ENCODE measurements around the gene AK4. TPM values are rescaled to one million over a fixed set of nuclear protein-coding genes. Genes with fewer than 3 reads are reported as not detected.

The AK4 gene
- total RNA-seq, 1 experiment from 2014 or later = 131 TPM

DNA sequence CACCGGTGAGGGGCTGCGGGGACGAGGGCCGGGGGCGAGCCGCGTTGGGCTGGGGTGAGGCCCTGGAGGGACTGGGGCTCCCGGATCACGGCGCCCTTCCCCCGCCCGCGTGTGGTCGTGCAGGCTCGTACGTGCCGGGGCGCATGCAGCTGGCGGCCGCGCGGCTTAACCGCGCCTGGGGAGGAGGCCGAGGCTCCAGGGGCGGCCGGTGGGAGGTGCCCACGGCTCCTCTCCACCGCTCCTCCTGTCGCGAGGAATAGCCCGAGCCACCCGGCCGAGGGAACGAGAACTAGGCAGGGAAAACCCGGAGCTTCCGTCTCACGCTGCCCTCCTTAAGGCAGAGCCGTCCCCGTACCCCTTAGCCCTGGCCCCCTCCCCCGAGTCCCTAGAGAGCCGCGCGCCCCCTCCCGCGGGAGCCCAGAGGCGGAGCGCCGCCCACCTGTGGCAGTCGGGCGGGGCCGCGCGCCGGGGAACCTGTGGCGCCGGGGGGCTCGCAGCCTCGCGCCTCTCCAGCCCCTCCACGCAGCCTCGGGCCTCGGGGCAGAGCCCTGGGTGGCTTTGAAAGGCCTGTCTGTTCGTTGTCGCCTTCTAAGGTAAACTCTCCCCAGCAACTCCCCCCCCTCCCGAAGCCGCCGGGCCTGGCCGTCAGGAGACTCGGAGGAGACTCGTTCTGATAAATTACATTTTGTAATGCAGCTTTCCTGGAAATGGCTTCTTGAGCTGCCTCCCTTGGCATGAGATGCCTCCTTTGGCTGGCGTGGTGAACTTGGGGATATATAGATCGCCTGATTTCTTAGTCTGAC lies 746 bp downstream of the AK4 start:
- H3K4me3 ChIP-seq (ENCODE audit: low read depth, low read length) = peak overlapping the region; percentile 81
- Mint-ChIP-seq H3K36me3 (ENCODE audit: insufficient read depth, unreplicated experiment) (no peaks in the 10 kb centered on the region), H3K4me1 (ENCODE audit: low read depth, unreplicated experiment) (peaks cover 10% of the 10 kb centered on the region), H3K9me3 (ENCODE audit: unreplicated experiment) (no peaks in the 10 kb centered on the region), H3K27me3 (ENCODE audit: insufficient read depth, unreplicated experiment) (no peaks in the 10 kb centered on the region), H3K4me3 (ENCODE audit: unreplicated experiment) (peak overlapping the region; percentile 79), H3K27ac (ENCODE audit: unreplicated experiment) (peak overlapping the region; percentile 57)
- ChIA-PET CTCF (interaction anchor here (0.5 kb wide), 1 partner anchor 83 kb away, joined by 3 read pairs; no protein-coding TSS in a partner anchor), POLR2A (interaction anchor here (0.5 kb wide), 1 partner anchor 11 kb away, joined by 3 read pairs; no protein-coding TSS in a partner anchor)
- intact Hi-C loops (cut with micrococcal nuclease; ENCODE audit: unreplicated experiment) = loop anchor here (2.0 to 5.0 kb wide), 3 partner anchors 60 to 539 kb away; no protein-coding TSS in a partner anchor
- H3K4me1 ChIP-seq = peaks cover 28% of the 10 kb centered on the region
- H3K27me3 ChIP-seq (replicated peaks; ENCODE audit: control insufficient read depth, insufficient read depth, low read length) = no peaks in the 10 kb centered on the region
- H3K36me3 ChIP-seq (ENCODE audit: control insufficient read depth, insufficient read depth, low read length) = no peaks in the 10 kb centered on the region
- BruUV-seq (replicated peaks) = no TSS peak
- TF ChIP-seq, protein P1, sequence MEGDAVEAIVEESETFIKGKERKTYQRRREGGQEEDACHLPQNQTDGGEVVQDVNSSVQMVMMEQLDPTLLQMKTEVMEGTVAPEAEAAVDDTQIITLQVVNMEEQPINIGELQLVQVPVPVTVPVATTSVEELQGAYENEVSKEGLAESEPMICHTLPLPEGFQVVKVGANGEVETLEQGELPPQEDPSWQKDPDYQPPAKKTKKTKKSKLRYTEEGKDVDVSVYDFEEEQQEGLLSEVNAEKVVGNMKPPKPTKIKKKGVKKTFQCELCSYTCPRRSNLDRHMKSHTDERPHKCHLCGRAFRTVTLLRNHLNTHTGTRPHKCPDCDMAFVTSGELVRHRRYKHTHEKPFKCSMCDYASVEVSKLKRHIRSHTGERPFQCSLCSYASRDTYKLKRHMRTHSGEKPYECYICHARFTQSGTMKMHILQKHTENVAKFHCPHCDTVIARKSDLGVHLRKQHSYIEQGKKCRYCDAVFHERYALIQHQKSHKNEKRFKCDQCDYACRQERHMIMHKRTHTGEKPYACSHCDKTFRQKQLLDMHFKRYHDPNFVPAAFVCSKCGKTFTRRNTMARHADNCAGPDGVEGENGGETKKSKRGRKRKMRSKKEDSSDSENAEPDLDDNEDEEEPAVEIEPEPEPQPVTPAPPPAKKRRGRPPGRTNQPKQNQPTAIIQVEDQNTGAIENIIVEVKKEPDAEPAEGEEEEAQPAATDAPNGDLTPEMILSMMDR (IDR thresholded peaks at IDR 0.05; ENCODE audit: insufficient read depth in 1 of 2, low read depth in 1 of 2, low read length in 1 of 2, severe bottlenecking in 1 of 2, unreplicated experiment in 1 of 2) = no peak
- DNase-seq = peak; percentile 44 to 50
- no peaks in the 10 kb centered on the region for H3K9me3 ChIP-seq

DNA sequence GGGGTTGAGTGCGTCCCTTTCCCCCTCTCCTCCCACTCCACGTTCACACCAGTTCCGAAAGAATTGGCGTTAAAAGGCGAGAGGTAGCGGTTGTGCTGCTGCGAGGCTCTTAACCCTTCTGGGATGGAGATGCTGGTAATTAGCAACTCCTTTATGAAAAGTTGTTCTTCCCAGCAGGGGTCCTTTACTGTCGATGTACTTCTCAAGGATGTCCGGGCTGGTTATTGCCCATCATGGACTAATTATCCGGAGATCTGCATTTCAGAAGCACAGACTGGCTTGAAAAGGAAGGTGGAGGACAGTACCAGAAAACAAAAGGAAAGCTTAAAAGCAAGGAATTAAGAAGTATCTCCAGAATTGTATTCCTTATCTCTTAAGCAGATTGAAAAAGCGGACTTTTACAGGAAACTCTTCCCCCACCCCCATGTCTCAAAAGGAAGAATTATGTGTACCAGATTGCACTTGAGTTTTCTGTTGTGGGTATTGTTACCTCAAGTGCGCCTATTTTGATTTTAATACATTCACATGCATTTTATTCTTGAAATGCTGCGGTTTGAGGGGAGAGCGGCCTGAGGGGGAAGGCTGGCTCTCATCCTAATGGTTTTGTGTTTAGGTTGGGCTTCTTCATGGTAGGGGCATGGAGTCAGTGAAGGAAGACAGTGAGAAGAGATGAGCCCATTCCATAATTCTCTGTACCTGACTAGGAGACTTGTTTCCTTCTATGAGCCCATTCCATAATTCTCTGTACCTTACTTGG lies 1.5 kb downstream of the AK4 start:
- peak overlapping the region; percentile 81 for H3K4me3 ChIP-seq (ENCODE audit: low read depth, low read length)
- Mint-ChIP-seq H3K36me3 (ENCODE audit: insufficient read depth, unreplicated experiment) (no peaks in the 10 kb centered on the region), H3K4me3 (ENCODE audit: unreplicated experiment) (peak overlapping the region; percentile 79), H3K27ac (ENCODE audit: unreplicated experiment) (peak overlapping the region; percentile 57), H3K27me3 (ENCODE audit: insufficient read depth, unreplicated experiment) (no peaks in the 10 kb centered on the region), H3K9me3 (ENCODE audit: unreplicated experiment) (no peaks in the 10 kb centered on the region), H3K4me1 (ENCODE audit: low read depth, unreplicated experiment) (peaks cover 16% of the 10 kb centered on the region)
- intact Hi-C loops (cut with micrococcal nuclease; ENCODE audit: unreplicated experiment) = loop anchor here (2.0 to 5.0 kb wide), 3 partner anchors 59 to 538 kb away; no protein-coding TSS in a partner anchor
- no peak for DNase-seq
- BruUV-seq (replicated peaks) = TSS peak; percentile 56
- peaks cover 30% of the 10 kb centered on the region for H3K4me1 ChIP-seq
- no peaks in the 10 kb centered on the region; the same call in 1 of the 2 replicates for H3K36me3 ChIP-seq (ENCODE audit: control insufficient read depth, insufficient read depth, low read length)
- TF ChIP-seq, protein P1 (IDR thresholded peaks at IDR 0.05; ENCODE audit: insufficient read depth in 1 of 2, low read depth in 1 of 2, low read length in 1 of 2, severe bottlenecking in 1 of 2, unreplicated experiment in 1 of 2) = no peak
- CTCF ChIA-PET = no interaction called here
- no peaks in the 10 kb centered on the region for H3K27me3 ChIP-seq (replicated peaks; ENCODE audit: control insufficient read depth, insufficient read depth, low read length)
- POLR2A ChIA-PET = interaction anchor here (0.6 kb wide), 1 partner anchor 282 kb away, joined by 4 read pairs; no protein-coding TSS in a partner anchor
- H3K9me3 ChIP-seq = no peaks in the 10 kb centered on the region

DNA sequence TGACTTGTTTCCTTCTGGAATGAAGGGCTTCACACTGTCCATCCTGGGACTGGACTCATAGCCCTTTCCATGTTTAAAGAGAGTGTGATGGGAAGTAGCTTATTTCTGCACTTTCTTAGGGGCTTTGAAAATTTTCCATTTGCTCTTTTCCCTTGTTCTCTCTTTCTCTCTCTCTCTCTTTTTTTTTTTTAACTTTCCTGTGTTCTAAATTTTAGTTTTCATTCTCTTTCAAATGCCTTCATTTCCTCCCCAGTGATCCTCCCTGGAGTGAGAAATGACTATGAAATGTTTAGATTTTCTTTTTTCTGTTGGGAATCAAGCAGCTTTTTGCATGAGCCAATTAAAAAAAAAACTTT lies 2.1 kb downstream of the AK4 start:
- Histone ChIP-seq H3K9me3 (no peaks in the 10 kb centered on the region), H3K36me3 (ENCODE audit: control insufficient read depth, insufficient read depth, low read length) (no peaks in the 10 kb centered on the region; the same call in 1 of the 2 replicates), H3K27me3 (replicated peaks; ENCODE audit: control insufficient read depth, insufficient read depth, low read length) (no peaks in the 10 kb centered on the region), H3K4me1 (peaks cover 28% of the 10 kb centered on the region), H3K4me3 (ENCODE audit: low read depth, low read length) (peak overlapping the region; percentile 81)
- Mint-ChIP-seq H3K36me3 (ENCODE audit: insufficient read depth, unreplicated experiment) (no peaks in the 10 kb centered on the region), H3K27me3 (ENCODE audit: insufficient read depth, unreplicated experiment) (no peaks in the 10 kb centered on the region), H3K4me3 (ENCODE audit: unreplicated experiment) (peak overlapping the region; percentile 79), H3K4me1 (ENCODE audit: low read depth, unreplicated experiment) (peaks cover 16% of the 10 kb centered on the region), H3K9me3 (ENCODE audit: unreplicated experiment) (no peaks in the 10 kb centered on the region), H3K27ac (ENCODE audit: unreplicated experiment) (peak overlapping the region; percentile 57)
- POLR2A ChIA-PET = interaction anchor here (0.6 kb wide), 1 partner anchor 283 kb away, joined by 4 read pairs; no protein-coding TSS in a partner anchor
- no peak for DNase-seq
- intact Hi-C loops (cut with micrococcal nuclease; ENCODE audit: unreplicated experiment) = no loop called here
- no TSS peak for BruUV-seq (replicated peaks)
- TF ChIP-seq, protein P1 (IDR thresholded peaks at IDR 0.05; ENCODE audit: insufficient read depth in 1 of 2, low read depth in 1 of 2, low read length in 1 of 2, severe bottlenecking in 1 of 2, unreplicated experiment in 1 of 2) = no peak
- CTCF ChIA-PET = no interaction called here
